Natural killer cell treated with Interleukin-12 subunit alpha and Interleukin-12 subunit beta and Interleukin-15 and Interleukin-18, amount 100 ng/mL, for 72 hours (primary cell): ENCODE data around the gene NOS3. TPM values are rescaled to one million over a fixed set of nuclear protein-coding genes. Genes with fewer than 3 reads are reported as not detected.

ENCODE experiments used
- ATAC-seq, 2 donors: fragments of 150-1000 bp; cut with Tn5 transposase in 1 of 2; sonication (Bioruptor Pico), chemical (Tn5 transposase) in 1 of 2; 2 replicates each; pipeline ENCODE4 v1.10.0; 2021
- DNase-seq: peaks from one replicate; pipeline ENCODE4 v3.0.0; 2022; ENCODE audit warnings: low spot score
- H3K27ac Mint-ChIP-seq, 2 donors: 1 replicate in 1 of 2; 2 replicates in 1 of 2; pipeline ENCODE4 v1.8.0; 2022; ENCODE audit warnings: mixed read lengths in 2 of 2, mild to moderate bottlenecking in 1 of 2, moderate library complexity in 1 of 2
- H3K27me3 Mint-ChIP-seq, 2 donors: 1 replicate in 1 of 2; 2 replicates in 1 of 2; pipeline ENCODE4 v1.8.0; 2022; ENCODE audit warnings: mixed read lengths in 2 of 2
- H3K36me3 Mint-ChIP-seq: one replicate; pipeline ENCODE4 v1.8.0; 2022; ENCODE audit warnings: mixed read lengths
- H3K4me1 Mint-ChIP-seq, 2 donors: 1 replicate in 1 of 2; 2 replicates in 1 of 2; pipeline ENCODE4 v1.8.0; 2022; ENCODE audit warnings: low read depth in 2 of 2, mixed read lengths in 2 of 2, mild to moderate bottlenecking in 1 of 2
- H3K4me3 Mint-ChIP-seq: one replicate; pipeline ENCODE4 v1.8.0; 2022; ENCODE audit warnings: mixed read lengths
- H3K9me3 Mint-ChIP-seq: 2 replicates; pipeline ENCODE4 v1.8.0; 2022; ENCODE audit warnings: mixed read lengths
- total RNA-seq, 2 donors: library from RNA; stranded (reverse); gene quantifications; one replicate each; pipeline ENCODE4 v1.2.3, GENCODE V29; 2022

The NOS3 gene
- total RNA-seq, 2 donors from 2014 or later = 1.2 to 8.0 TPM

GRCh38 chr7:150955519-150956394 lies 35.1 kb upstream of the NOS3 start:
- H3K27ac Mint-ChIP-seq = no peak overlapping the region
- peaks cover 31 to 37% of the 10 kb centered on the region in 2 donors for H3K27me3 Mint-ChIP-seq
- no peaks in the 10 kb centered on the region for H3K9me3 Mint-ChIP-seq
- ATAC-seq = no peak
- H3K36me3 Mint-ChIP-seq = no peaks in the 10 kb centered on the region
- DNase-seq = no peak
- H3K4me1 Mint-ChIP-seq = peaks cover 0 to 3% of the 10 kb centered on the region in 2 donors
- peak overlapping the region; percentile 26 for H3K4me3 Mint-ChIP-seq

GRCh38 chr7:150956395-150957132 lies 34.3 kb upstream of the NOS3 start:
- H3K27ac Mint-ChIP-seq = no peak overlapping the region
- H3K4me3 Mint-ChIP-seq = no peak overlapping the region
- peaks cover 31 to 39% of the 10 kb centered on the region in 2 donors for H3K27me3 Mint-ChIP-seq
- ATAC-seq = no peak
- no peaks in the 10 kb centered on the region for H3K36me3 Mint-ChIP-seq
- no peaks in the 10 kb centered on the region for H3K9me3 Mint-ChIP-seq
- DNase-seq = no peak
- peaks cover 0 to 3% of the 10 kb centered on the region in 2 donors for H3K4me1 Mint-ChIP-seq

- no peak for ATAC-seq
- Mint-ChIP-seq H3K4me1 (peaks cover 0 to 4% of the 10 kb centered on the region in 2 donors), H3K4me3 (peak overlapping the region; percentile 48), H3K27ac (no peak overlapping the region), H3K36me3 (no peaks in the 10 kb centered on the region), H3K9me3 (no peaks in the 10 kb centered on the region), H3K27me3 (peaks cover 33 to 43% of the 10 kb centered on the region in 2 donors)
- no peak for DNase-seq
These were observed 33.4 kb upstream of the NOS3 start for GRCh38 chr7:150957133-150958020.

GRCh38 chr7:150958062-150958552 lies 32.7 kb upstream of the NOS3 start:
- H3K9me3 Mint-ChIP-seq = no peaks in the 10 kb centered on the region
- H3K27me3 Mint-ChIP-seq = peaks cover 37 to 46% of the 10 kb centered on the region in 2 donors
- no peak overlapping the region for H3K4me3 Mint-ChIP-seq
- no peak for DNase-seq
- ATAC-seq = no peak
- peaks cover 0 to 8% of the 10 kb centered on the region in 2 donors for H3K4me1 Mint-ChIP-seq
- no peak overlapping the region for H3K27ac Mint-ChIP-seq
- no peaks in the 10 kb centered on the region for H3K36me3 Mint-ChIP-seq

- peaks cover 0 to 10% of the 10 kb centered on the region in 2 donors for H3K4me1 Mint-ChIP-seq
- peak overlapping the region; percentile 30 for H3K4me3 Mint-ChIP-seq
- no peak overlapping the region for H3K27ac Mint-ChIP-seq
- no peak for ATAC-seq
- no peaks in the 10 kb centered on the region for H3K9me3 Mint-ChIP-seq
- H3K27me3 Mint-ChIP-seq = peaks cover 39 to 46% of the 10 kb centered on the region in 2 donors
- no peaks in the 10 kb centered on the region for H3K36me3 Mint-ChIP-seq
- no peak for DNase-seq
These were observed 32.2 kb upstream of the NOS3 start for GRCh38 chr7:150958597-150958996.

- ATAC-seq (no peak), DNase-seq (no peak)
- Mint-ChIP-seq H3K9me3 (no peaks in the 10 kb centered on the region), H3K4me1 (peaks cover 0 to 10% of the 10 kb centered on the region in 2 donors), H3K36me3 (no peaks in the 10 kb centered on the region), H3K4me3 (peak overlapping the region; percentile 30), H3K27me3 (peaks cover 39 to 46% of the 10 kb centered on the region in 2 donors), H3K27ac (no peak overlapping the region)
These were observed 31.7 kb upstream of the NOS3 start for GRCh38 chr7:150959081-150959480.

GRCh38 chr7:150959739-150960734 lies 30.8 kb upstream of the NOS3 start:
- ATAC-seq = no peak
- Mint-ChIP-seq H3K27me3 (peaks cover 42 to 46% of the 10 kb centered on the region in 2 donors), H3K4me3 (peak overlapping the region; percentile 11), H3K9me3 (no peaks in the 10 kb centered on the region), H3K36me3 (no peaks in the 10 kb centered on the region), H3K4me1 (peaks cover 0 to 10% of the 10 kb centered on the region in 2 donors), H3K27ac (no peak overlapping the region)
- no peak for DNase-seq

- no peak overlapping the region for H3K27ac Mint-ChIP-seq
- no peaks in the 10 kb centered on the region for H3K9me3 Mint-ChIP-seq
- H3K4me1 Mint-ChIP-seq = peaks cover 0 to 10% of the 10 kb centered on the region in 2 donors
- no peaks in the 10 kb centered on the region for H3K36me3 Mint-ChIP-seq
- peaks cover 41 to 49% of the 10 kb centered on the region in 2 donors for H3K27me3 Mint-ChIP-seq
- ATAC-seq (no peak), DNase-seq (no peak)
- no peak overlapping the region for H3K4me3 Mint-ChIP-seq
These were observed 29.1 kb upstream of the NOS3 start for GRCh38 chr7:150961510-150962289.

- no peaks in the 10 kb centered on the region for H3K9me3 Mint-ChIP-seq
- no peak overlapping the region for H3K27ac Mint-ChIP-seq
- peaks cover 38 to 49% of the 10 kb centered on the region in 2 donors for H3K27me3 Mint-ChIP-seq
- DNase-seq = no peak
- H3K4me1 Mint-ChIP-seq = peaks cover 0 to 10% of the 10 kb centered on the region in 2 donors
- ATAC-seq = no peak
- H3K36me3 Mint-ChIP-seq = no peaks in the 10 kb centered on the region
- H3K4me3 Mint-ChIP-seq = no peak overlapping the region
These were observed 28.6 kb upstream of the NOS3 start for GRCh38 chr7:150962290-150962552.

- Mint-ChIP-seq H3K9me3 (no peaks in the 10 kb centered on the region), H3K27me3 (peaks cover 38 to 49% of the 10 kb centered on the region in 2 donors), H3K4me3 (no peak overlapping the region), H3K36me3 (no peaks in the 10 kb centered on the region), H3K27ac (no peak overlapping the region), H3K4me1 (peaks cover 0 to 10% of the 10 kb centered on the region in 2 donors)
- no peak for DNase-seq
- ATAC-seq = peak; percentile 70 to 77
These were observed 28.0 kb upstream of the NOS3 start for GRCh38 chr7:150962553-150963399.
